OCI-LY7 (cell line): ENCODE results near the gene GGTA1. TPM values are rescaled to one million over a fixed set of nuclear protein-coding genes. Genes with fewer than 3 reads are reported as not detected.

Source experiments
- BruUV-seq: library from RNA; stranded (reverse); fragments of 400-500 nt; replicated peaks from 2 replicates; lab custom pipeline; 2021; lab: Mats Ljungman, UMichigan
- CTCF ChIA-PET: fragments of 300-600 bp; sonication (Branson Sonifier 250); formaldehyde crosslinking; loops from one replicate; lab custom pipeline; 2022; ENCODE audit warnings: antibody characterized with exemption; ENCODE audit not compliant: unreplicated experiment; lab: Charles Lee
- POLR2A ChIA-PET: fragments of 300-600 bp; sonication (Branson Sonifier 250); formaldehyde crosslinking; loops from one replicate; lab custom pipeline; 2022; ENCODE audit warnings: antibody characterized with exemption; lab: Charles Lee
- DNase-seq: peaks from one replicate; pipeline ENCODE4 v3.0.0-alpha.2; 2015; ENCODE audit warnings: low spot score
- H2AFZ ChIP-seq: fragments of 200-600 bp; sonication (generic), shearing (Covaris generic); 2 replicates; pipeline ENCODE4 v1.6.1; 2014; ENCODE audit warnings: mild to moderate bottlenecking, antibody characterized with exemption, low read length, moderate library complexity
- H3K27ac ChIP-seq: fragments of 200-600 bp; sonication (generic); 2 replicates; pipeline ENCODE4 v1.5.1; 2014; ENCODE audit warnings: mixed run types, low read depth, mild to moderate bottlenecking, moderate library complexity, low read length, inconsistent platforms; ENCODE audit not compliant: poor library complexity, severe bottlenecking
- H3K36me3 ChIP-seq: fragments of 200-600 bp; sonication (generic); 2 replicates; pipeline ENCODE4 v1.6.1; 2014; ENCODE audit warnings: mild to moderate bottlenecking, antibody characterized with exemption, low read length, moderate library complexity, mixed read lengths; ENCODE audit not compliant: insufficient read depth
- H3K4me1 ChIP-seq: fragments of 200-600 bp; sonication (generic); 2 replicates; pipeline ENCODE4 v1.5.1; 2014; ENCODE audit warnings: mild to moderate bottlenecking, low read length; ENCODE audit not compliant: insufficient read depth, poor library complexity, severe bottlenecking
- H3K4me2 ChIP-seq: fragments of 200-600 bp; sonication (generic); 2 replicates; pipeline ENCODE4 v1.6.1; 2014; ENCODE audit warnings: mild to moderate bottlenecking, low read length
- H3K4me3 ChIP-seq: fragments of 200-600 bp; sonication (generic); 2 replicates; pipeline ENCODE4 v1.5.1; 2014; ENCODE audit warnings: mild to moderate bottlenecking, low read depth, low read length; ENCODE audit not compliant: poor library complexity, severe bottlenecking
- H3K79me2 ChIP-seq: fragments of 200-600 bp; sonication (generic); 2 replicates; pipeline ENCODE4 v1.6.1; 2016; ENCODE audit warnings: low read depth, mild to moderate bottlenecking, low read length, moderate library complexity, mixed read lengths; ENCODE audit not compliant: insufficient read depth
- H3K9me2 ChIP-seq: fragments of 200-600 bp; sonication (generic); 2 replicates; pipeline ENCODE4 v1.6.1; 2016; ENCODE audit warnings: mild to moderate bottlenecking, low read length, mixed read lengths; ENCODE audit not compliant: insufficient read depth
- H3K9me3 ChIP-seq: fragments of 200-600 bp; sonication (generic); 2 replicates; pipeline ENCODE4 v1.6.1; 2014; ENCODE audit warnings: mild to moderate bottlenecking, mixed run types, low read length, mixed read lengths
- H4K20me1 ChIP-seq: fragments of 200-600 bp; sonication (generic); 2 replicates; pipeline ENCODE4 v1.6.1; 2014; ENCODE audit warnings: mild to moderate bottlenecking, antibody characterized with exemption, low read length, moderate library complexity, mixed read lengths; ENCODE audit not compliant: insufficient read depth
- CTCF ChIP-seq: fragments of 200-600 bp; sonication (generic); conservative IDR thresholded peaks from 2 replicates; pipeline ENCODE4 v1.5.1; 2014; ENCODE audit warnings: mild to moderate bottlenecking, antibody characterized with exemption, low read length, moderate library complexity, mixed read lengths
- EZH2phosphoT487 ChIP-seq: fragments of 200-600 bp; sonication (generic); IDR thresholded peaks from 2 replicates; pipeline ENCODE4 v1.6.1; 2018; ENCODE audit warnings: low read depth, borderline replicate concordance, mild to moderate bottlenecking, mixed run types, antibody characterized with exemption, low read length, moderate library complexity, mixed read lengths
- intact Hi-C: fragments of 100-400 bp; cut with micrococcal nuclease; formaldehyde crosslinking; loops from one replicate; pipeline ENCODE4 v1.10.0; 2022; ENCODE audit not compliant: unreplicated experiment
- total RNA-seq, 2 experiments: library from RNA; depleted of rRNA in 1 of 2; stranded (reverse); fragments of >200 nt in 1 of 2; shearing (Covaris generic) in 1 of 2; gene quantifications; 2 replicates each; pipeline ENCODE4 v1.2.3, GENCODE V29; 2014 to 2022

GGTA1 gene
- total RNA-seq, 2 experiments from 2014 or later, result not detected

- Histone ChIP-seq H2AFZ (no peak overlapping the region), H4K20me1 (no peaks in the 10 kb centered on the region), H3K4me2 (no peak overlapping the region), H3K27ac (no peak overlapping the region), H3K4me3 (no peak overlapping the region), H3K9me2 (no peaks in the 10 kb centered on the region), H3K9me3 (no peaks in the 10 kb centered on the region), H3K79me2 (no peaks in the 10 kb centered on the region), H3K4me1 (no peaks in the 10 kb centered on the region), H3K36me3 (no peaks in the 10 kb centered on the region)
- BruUV-seq, result no TSS peak
- DNase-seq, result no peak
- CTCF ChIA-PET, result no interaction called here
- intact Hi-C loops, result no loop called here
- TF ChIP-seq EZH2phosphoT487 (no peak), CTCF (no peak)
- POLR2A ChIA-PET, result interaction anchor here (1.3 kb wide), 1 partner anchor 11 kb away, joined by 3 read pairs; no protein-coding TSS in a partner anchor
These were observed 44.7 kb downstream of the GGTA1 start for GRCh38 chr9:121454972-121455371.

DNA sequence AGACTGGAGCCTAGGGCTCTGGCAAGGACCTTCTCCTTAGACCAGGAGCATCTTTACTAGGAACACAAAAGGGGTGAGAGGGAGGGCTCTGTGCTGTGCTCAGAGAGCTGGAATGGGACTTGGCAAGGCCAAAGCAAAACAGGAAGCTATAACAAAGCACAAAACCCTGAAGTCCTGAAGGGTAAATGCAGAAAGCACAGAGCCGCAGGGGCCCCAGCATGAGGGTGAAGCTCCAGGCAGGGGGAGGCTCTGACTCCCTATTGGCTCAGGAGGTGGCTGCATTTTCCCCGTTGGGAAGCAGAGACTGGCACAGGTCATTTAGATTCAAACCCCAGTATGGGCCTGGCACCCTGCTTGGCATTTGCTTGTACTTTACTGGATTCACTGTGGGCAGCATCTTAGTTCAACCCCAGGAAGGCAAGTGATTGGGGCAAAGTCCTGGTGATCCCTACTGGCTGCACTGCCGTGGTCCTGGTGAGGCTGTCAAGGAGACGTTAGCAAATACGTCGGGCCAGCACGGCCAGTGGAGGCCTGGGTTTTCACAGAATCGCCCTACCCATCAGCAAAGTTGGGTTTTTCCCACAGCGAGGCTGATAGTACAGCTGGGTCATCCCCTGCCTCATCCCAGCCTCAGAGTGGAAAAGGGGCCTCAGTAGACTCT, 46.3 kb downstream of the GGTA1 start:
- CTCF ChIA-PET, result no interaction called here
- Histone ChIP-seq H3K27ac (no peak overlapping the region), H3K4me3 (no peak overlapping the region), H3K79me2 (no peaks in the 10 kb centered on the region), H3K4me1 (no peaks in the 10 kb centered on the region), H3K9me2 (no peaks in the 10 kb centered on the region), H2AFZ (no peak overlapping the region), H3K9me3 (no peaks in the 10 kb centered on the region), H4K20me1 (no peaks in the 10 kb centered on the region), H3K36me3 (no peaks in the 10 kb centered on the region), H3K4me2 (no peak overlapping the region)
- DNase-seq, result no peak
- no TSS peak for BruUV-seq
- POLR2A ChIA-PET, result interaction anchor here (0.7 kb wide), 1 partner anchor 56 kb away, joined by 3 read pairs; no protein-coding TSS in a partner anchor
- intact Hi-C loops, result no loop called here
- TF ChIP-seq EZH2phosphoT487 (no peak), CTCF (no peak)

- H3K4me3 ChIP-seq, result no peak overlapping the region
- H3K9me3 ChIP-seq, result no peaks in the 10 kb centered on the region
- CTCF ChIA-PET, result no interaction called here
- POLR2A ChIA-PET, result interaction anchor here (0.5 to 0.6 kb wide), 2 partner anchors 63 to 66 kb away, joined by 3 read pairs; no protein-coding TSS in a partner anchor
- no peak overlapping the region for H3K27ac ChIP-seq
- TF ChIP-seq EZH2phosphoT487 (no peak), CTCF (no peak)
- intact Hi-C loops, result no loop called here
- no peak overlapping the region for H3K4me2 ChIP-seq
- no peaks in the 10 kb centered on the region for H3K4me1 ChIP-seq
- H3K9me2 ChIP-seq, result no peaks in the 10 kb centered on the region
- no peaks in the 10 kb centered on the region for H3K36me3 ChIP-seq
- DNase-seq, result no peak
- BruUV-seq, result no TSS peak
- H2AFZ ChIP-seq, result no peak overlapping the region
- H3K79me2 ChIP-seq, result no peaks in the 10 kb centered on the region
- no peaks in the 10 kb centered on the region for H4K20me1 ChIP-seq
These were observed 47.6 kb downstream of the GGTA1 start for GRCh38 chr9:121452085-121452484.
